Measurements from ENCODE around the gene PTGS1.
"Not testable (repeated sequence)": the region's sequence is repeated elsewhere in the genome, so short reads cannot be mapped to it uniquely, and the experiment has no call there.

PTGS1 gene

DNA sequence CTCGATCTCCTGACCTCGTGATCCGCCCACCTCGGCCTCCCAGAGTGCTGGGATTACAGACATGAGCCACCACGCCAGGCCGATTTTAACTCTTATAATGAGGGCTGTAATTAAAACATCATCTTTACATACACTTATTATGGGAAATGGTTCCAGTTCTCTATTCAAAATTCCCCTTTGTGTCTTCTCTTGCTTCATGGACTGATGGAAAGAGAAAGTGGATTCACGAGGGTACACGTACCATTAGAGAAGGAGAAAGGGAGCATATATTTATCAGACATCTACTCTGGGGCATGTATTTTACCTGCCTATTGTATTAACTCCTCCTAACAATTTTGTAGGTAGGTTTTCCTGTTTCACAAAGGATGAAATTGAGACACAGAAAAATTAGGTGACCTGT, 31.1 kb downstream of the PTGS1 start:
- DNase-seq (ENCODE audit: low spot score in 2 of 2) (no peak), ATAC-seq (replicated peaks; ENCODE audit: extremely low read depth, poor library complexity, severe bottlenecking) (no peak)
- H3K4me1 Mint-ChIP-seq, result no peaks in the 10 kb centered on the region
- H3K36me3 Mint-ChIP-seq (ENCODE audit: insufficient read depth), result no peaks in the 10 kb centered on the region
- H3K27me3 Mint-ChIP-seq, result peaks cover 61% of the 10 kb centered on the region
- H3K27ac Mint-ChIP-seq (ENCODE audit: low read depth), result no peak overlapping the region
- H3K9me3 Mint-ChIP-seq, result no peaks in the 10 kb centered on the region
- H3K4me3 Mint-ChIP-seq, result no peak overlapping the region

DNA sequence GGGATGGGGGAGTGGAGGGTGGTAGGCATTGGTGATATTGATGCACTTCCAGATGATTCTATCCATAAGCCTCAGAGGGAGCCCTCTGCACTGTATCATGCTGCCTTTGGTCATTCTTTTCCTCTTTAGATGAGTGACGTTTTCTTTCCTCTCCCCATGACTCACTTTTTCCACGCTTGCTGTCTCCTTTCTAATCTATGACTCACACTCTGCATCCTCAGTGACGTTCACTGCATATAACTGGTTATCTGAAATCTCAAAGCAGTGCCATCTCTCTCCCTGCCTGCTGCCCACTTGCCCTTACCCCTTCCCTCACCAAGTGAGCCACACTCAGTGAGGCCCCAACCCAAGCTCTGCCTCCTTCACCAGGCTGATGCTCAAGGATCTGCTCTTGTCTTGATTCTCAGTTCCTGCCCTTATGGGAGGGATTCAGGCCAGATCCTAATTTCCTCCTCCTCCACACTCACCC, 31.6 kb downstream of the PTGS1 start:
- H3K9me3 Mint-ChIP-seq, result no peaks in the 10 kb centered on the region
- no peaks in the 10 kb centered on the region for H3K4me1 Mint-ChIP-seq
- ATAC-seq (replicated peaks; ENCODE audit: extremely low read depth, poor library complexity, severe bottlenecking) (no peak), DNase-seq (ENCODE audit: low spot score in 2 of 2) (no peak)
- H3K4me3 Mint-ChIP-seq, result no peak overlapping the region
- H3K27ac Mint-ChIP-seq (ENCODE audit: low read depth), result no peak overlapping the region
- H3K27me3 Mint-ChIP-seq, result peaks cover 56% of the 10 kb centered on the region
- no peaks in the 10 kb centered on the region for H3K36me3 Mint-ChIP-seq (ENCODE audit: insufficient read depth)

GRCh38 chr9:122402874-122403273, 32.0 kb downstream of the PTGS1 start:
- H3K4me3 Mint-ChIP-seq, result no peak overlapping the region

DNA sequence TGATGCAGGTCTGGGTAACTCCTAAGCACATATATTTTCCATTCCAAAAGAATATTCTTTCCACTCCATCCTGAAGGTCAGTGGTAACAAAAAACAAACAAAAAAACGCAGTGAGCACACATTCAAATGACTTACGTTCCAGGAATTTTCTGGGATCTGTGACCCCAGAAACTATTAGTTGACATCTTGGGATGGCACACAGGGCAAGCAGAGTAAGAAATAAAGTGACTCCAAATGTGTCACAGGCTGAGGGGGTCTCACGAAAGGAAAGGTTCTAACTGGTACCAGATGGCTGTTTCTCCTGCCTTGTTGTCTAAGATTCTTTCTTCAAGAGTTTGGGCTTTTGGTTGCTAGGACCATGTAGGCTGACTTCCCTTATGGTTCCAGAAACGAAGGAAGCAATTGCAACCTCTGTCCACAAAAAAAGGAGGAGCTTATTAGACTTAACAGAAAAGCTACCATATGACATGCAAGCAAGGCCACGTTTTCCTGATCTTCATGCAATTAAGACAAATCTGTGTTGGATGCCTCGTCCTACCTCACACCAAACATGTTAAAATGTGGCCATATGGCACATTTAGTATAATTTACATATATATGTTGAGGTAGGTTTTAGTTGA, 32.7 kb downstream of the PTGS1 start:
- no peaks in the 10 kb centered on the region for H3K36me3 Mint-ChIP-seq (ENCODE audit: insufficient read depth)
- no peak for DNase-seq (ENCODE audit: low spot score in 2 of 2)
- no peak for ATAC-seq (replicated peaks; ENCODE audit: extremely low read depth, poor library complexity, severe bottlenecking)
- no peaks in the 10 kb centered on the region for H3K9me3 Mint-ChIP-seq
- no peak overlapping the region for H3K27ac Mint-ChIP-seq (ENCODE audit: low read depth)
- H3K27me3 Mint-ChIP-seq, result peaks cover 45% of the 10 kb centered on the region
- H3K4me3 Mint-ChIP-seq, result no peak overlapping the region
- H3K4me1 Mint-ChIP-seq, result no peaks in the 10 kb centered on the region

More at GRCh38 chr9:122402874-122403273, 32.0 kb downstream of the PTGS1 start:
- ATAC-seq (replicated peaks; ENCODE audit: extremely low read depth, poor library complexity, severe bottlenecking) (no peak), DNase-seq (ENCODE audit: low spot score in 2 of 2) (no peak)
- Mint-ChIP-seq H3K27me3 (peaks cover 51% of the 10 kb centered on the region), H3K9me3 (no peaks in the 10 kb centered on the region), H3K36me3 (ENCODE audit: insufficient read depth) (no peaks in the 10 kb centered on the region), H3K4me1 (no peaks in the 10 kb centered on the region), H3K27ac (ENCODE audit: low read depth) (no peak overlapping the region)

DNA sequence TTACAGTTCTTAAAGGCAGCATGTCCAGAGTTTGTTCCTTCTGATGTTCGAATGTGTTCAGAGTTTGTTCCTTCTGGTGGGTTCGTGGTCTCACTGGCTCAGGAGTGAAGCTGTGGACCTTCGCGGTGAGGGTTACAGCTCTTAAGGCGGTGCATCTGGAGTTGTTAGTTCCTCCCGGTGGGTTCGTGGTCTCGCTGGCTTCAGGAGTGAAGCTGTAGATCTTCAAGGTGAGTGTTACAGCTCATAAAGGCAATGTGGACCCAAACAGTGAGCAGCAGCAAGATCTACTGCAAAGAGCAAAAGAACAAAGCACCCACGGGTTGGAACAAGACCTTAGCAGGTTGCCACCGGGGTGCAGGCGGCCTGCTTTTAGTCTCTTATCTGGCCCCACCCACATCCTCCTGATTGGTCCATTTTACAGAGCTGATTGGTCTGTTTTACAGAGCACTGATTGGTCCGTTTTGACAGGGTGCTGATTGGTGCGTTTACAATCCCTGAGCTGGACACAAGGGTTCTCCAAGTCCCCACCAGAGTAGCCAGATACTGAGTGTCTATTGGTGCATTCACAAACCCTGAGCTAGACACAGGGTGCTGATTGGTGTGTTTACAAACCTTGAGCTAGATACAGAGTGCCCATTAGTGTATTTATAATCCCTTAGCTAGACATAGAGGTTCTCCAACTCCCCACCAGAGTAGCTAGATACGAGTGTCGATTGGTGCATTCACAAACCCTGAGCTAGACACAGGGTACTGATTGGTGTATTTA, 34.7 kb downstream of the PTGS1 start:
- not testable (repeated sequence) for H3K4me3 Mint-ChIP-seq; ATAC-seq (replicated peaks; ENCODE audit: extremely low read depth, poor library complexity, severe bottlenecking); H3K27ac Mint-ChIP-seq (ENCODE audit: low read depth); H3K36me3 Mint-ChIP-seq (ENCODE audit: insufficient read depth); H3K4me1 Mint-ChIP-seq; H3K9me3 Mint-ChIP-seq; DNase-seq (ENCODE audit: low spot score in 2 of 2)
- peaks cover 30% of the 10 kb centered on the region for H3K27me3 Mint-ChIP-seq

DNA sequence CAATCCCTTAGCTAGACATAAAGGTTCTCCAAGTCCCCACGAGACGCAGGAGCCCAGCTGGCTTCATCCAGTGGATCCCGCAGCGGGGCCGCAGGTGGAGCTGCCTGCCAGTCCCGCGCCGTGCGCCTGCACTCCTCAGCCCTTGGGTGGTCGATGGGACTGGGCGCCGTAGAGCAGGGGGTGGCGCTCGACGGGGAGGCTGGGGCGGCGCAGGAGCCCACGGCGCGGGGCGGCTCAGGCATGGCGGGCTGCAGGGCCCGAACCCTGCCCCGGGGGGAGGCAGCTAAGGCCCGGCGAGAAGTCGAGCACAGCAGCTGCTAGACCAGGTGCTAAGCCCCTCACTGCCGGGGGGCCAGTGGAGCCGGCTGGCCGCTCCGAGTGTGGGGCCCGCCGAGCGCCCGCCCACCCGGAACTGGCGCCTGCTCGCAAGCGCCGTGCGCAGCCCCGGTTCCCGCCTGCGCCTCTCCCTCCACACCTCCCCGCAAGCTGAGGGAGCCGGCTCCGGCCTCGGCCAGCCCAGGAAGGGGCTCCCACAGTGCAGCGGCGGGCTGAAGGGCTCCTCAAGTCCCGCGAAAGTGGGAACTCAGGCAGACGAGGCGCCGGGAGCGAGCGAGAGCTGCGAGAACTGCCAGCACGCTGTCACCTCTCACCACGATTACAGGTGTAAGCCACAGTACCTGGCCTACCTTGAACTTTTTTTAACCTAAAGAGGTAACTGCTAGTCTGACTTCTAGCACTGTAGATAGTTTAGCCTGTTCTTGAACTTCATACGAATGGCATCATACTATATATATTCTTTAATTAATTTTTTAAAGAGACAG, 35.5 kb downstream of the PTGS1 start:
- Mint-ChIP-seq H3K4me3 (no peak overlapping the region), H3K9me3 (no peaks in the 10 kb centered on the region), H3K27ac (ENCODE audit: low read depth) (no peak overlapping the region), H3K27me3 (peaks cover 22% of the 10 kb centered on the region), H3K4me1 (no peaks in the 10 kb centered on the region), H3K36me3 (ENCODE audit: insufficient read depth) (no peaks in the 10 kb centered on the region)
- no peak for DNase-seq (ENCODE audit: low spot score in 2 of 2)
- no peak for ATAC-seq (replicated peaks; ENCODE audit: extremely low read depth, poor library complexity, severe bottlenecking)

DNA sequence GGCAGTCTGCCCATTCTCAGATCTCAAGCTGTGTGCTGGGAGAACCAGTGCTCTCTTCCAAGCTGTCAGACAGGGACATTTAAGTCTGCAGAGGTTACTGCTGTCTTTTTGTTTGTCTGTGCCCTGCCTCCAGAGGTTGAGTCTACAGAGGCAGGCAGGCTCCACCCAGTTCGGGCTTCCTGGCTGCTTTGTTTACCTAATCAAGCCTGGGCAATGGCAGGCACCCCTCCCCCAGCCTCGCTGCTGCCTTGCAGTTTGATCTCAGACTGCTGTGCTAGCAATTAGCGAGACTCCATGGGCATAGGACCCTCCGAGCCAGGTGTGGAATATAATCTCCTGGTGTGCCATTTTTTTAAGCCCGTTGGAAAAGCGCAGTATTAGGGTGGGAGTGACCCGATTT, 43.3 kb downstream of the PTGS1 start:
- not testable (repeated sequence) for H3K27ac Mint-ChIP-seq (ENCODE audit: low read depth)

GRCh38 chr9:122418016-122418415, 47.2 kb downstream of the PTGS1 start:
- Mint-ChIP-seq H3K4me1 (no peaks in the 10 kb centered on the region), H3K4me3 (no peak overlapping the region), H3K36me3 (ENCODE audit: insufficient read depth) (no peaks in the 10 kb centered on the region), H3K27ac (ENCODE audit: low read depth) (no peak overlapping the region), H3K9me3 (peaks cover 20% of the 10 kb centered on the region), H3K27me3 (peaks cover 68% of the 10 kb centered on the region)
- ATAC-seq (replicated peaks; ENCODE audit: extremely low read depth, poor library complexity, severe bottlenecking) (no peak), DNase-seq (ENCODE audit: low spot score in 2 of 2) (no peak)

More for the DNA sequence above, 43.3 kb downstream of the PTGS1 start:
- H3K27me3 Mint-ChIP-seq, result peaks cover 39% of the 10 kb centered on the region
- H3K4me3 Mint-ChIP-seq; ATAC-seq (replicated peaks; ENCODE audit: extremely low read depth, poor library complexity, severe bottlenecking); DNase-seq (ENCODE audit: low spot score in 2 of 2); H3K9me3 Mint-ChIP-seq; H3K36me3 Mint-ChIP-seq (ENCODE audit: insufficient read depth); H3K4me1 Mint-ChIP-seq: not testable (repeated sequence)

- Mint-ChIP-seq H3K27ac (ENCODE audit: low read depth) (no peak overlapping the region), H3K36me3 (ENCODE audit: insufficient read depth) (no peaks in the 10 kb centered on the region), H3K4me3 (no peak overlapping the region), H3K4me1 (no peaks in the 10 kb centered on the region), H3K9me3 (peaks cover 15% of the 10 kb centered on the region), H3K27me3 (peaks cover 67% of the 10 kb centered on the region)
- DNase-seq (ENCODE audit: low spot score in 2 of 2), result no peak
- no peak for ATAC-seq (replicated peaks; ENCODE audit: extremely low read depth, poor library complexity, severe bottlenecking)
Observed at GRCh38 chr9:122420315-122420714, 49.5 kb downstream of the PTGS1 start.

DNA sequence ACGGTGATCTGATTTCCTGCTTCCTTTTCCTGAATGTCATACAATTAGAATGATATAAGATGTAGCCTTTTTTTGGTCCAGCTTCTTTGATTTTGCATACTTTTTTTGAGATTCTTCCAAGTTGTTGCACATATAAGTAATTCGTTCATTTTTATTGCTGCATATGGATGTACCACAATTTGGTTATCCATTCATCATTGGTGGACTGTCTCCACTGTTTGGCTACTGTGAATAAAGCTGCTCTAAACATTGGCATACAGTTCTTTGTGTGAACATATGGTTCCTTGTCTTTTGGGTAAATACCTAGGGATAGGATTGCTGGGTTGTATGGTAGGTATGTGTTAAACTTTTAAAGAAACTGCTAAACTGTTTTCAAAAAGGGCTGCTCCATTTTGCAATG, 54.3 kb downstream of the PTGS1 start:
- Mint-ChIP-seq H3K9me3 (peaks cover 10% of the 10 kb centered on the region), H3K4me3 (no peak overlapping the region), H3K27me3 (peaks cover 51% of the 10 kb centered on the region), H3K36me3 (ENCODE audit: insufficient read depth) (no peaks in the 10 kb centered on the region), H3K27ac (ENCODE audit: low read depth) (no peak overlapping the region), H3K4me1 (no peaks in the 10 kb centered on the region)
- no peak for ATAC-seq (replicated peaks; ENCODE audit: extremely low read depth, poor library complexity, severe bottlenecking)
- DNase-seq (ENCODE audit: low spot score in 2 of 2), result no peak

- Mint-ChIP-seq H3K27me3 (peaks cover 53% of the 10 kb centered on the region), H3K36me3 (ENCODE audit: insufficient read depth) (no peaks in the 10 kb centered on the region), H3K9me3 (peaks cover 8% of the 10 kb centered on the region), H3K4me1 (no peaks in the 10 kb centered on the region), H3K27ac (ENCODE audit: low read depth) (no peak overlapping the region), H3K4me3 (no peak overlapping the region)
- no peak for DNase-seq (ENCODE audit: low spot score in 2 of 2)
- no peak for ATAC-seq (replicated peaks; ENCODE audit: extremely low read depth, poor library complexity, severe bottlenecking)
Observed at GRCh38 chr9:122426723-122427122, 55.9 kb downstream of the PTGS1 start.

DNA sequence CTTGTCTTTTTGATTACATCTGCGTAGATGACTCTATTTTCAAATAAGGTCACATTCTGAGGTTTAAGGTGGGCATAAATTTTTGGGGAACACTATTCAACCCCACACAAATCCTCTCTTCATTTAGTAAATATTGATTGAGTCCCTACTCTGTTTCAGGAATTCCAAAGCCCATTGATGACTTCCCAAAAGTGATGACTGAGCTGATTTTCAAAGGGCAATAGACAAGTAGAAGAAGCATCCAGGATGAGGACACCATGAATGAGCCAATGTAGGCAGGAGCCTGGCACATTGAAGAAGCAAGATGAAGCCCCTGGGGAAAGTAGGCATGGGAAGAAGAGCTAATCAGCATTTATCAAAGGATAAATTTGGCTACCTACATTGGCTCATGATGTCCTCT, 71.7 kb downstream of the PTGS1 start:
- Mint-ChIP-seq H3K36me3 (ENCODE audit: insufficient read depth) (no peaks in the 10 kb centered on the region), H3K9me3 (no peaks in the 10 kb centered on the region), H3K4me3 (no peak overlapping the region), H3K27ac (ENCODE audit: low read depth) (no peak overlapping the region), H3K4me1 (no peaks in the 10 kb centered on the region), H3K27me3 (peaks cover 62% of the 10 kb centered on the region)
- DNase-seq (ENCODE audit: low spot score in 2 of 2) (no peak), ATAC-seq (replicated peaks; ENCODE audit: extremely low read depth, poor library complexity, severe bottlenecking) (no peak)

All from central memory CD8-positive, alpha-beta T cell (primary cell).